Measurements from ENCODE around the gene CPT2. TPM values are rescaled to one million over a fixed set of nuclear protein-coding genes. Genes with fewer than 3 reads are reported as not detected.
A peak's percentile ranks its signal among the peaks of the same experiment; 100 is the strongest.

CPT2 gene
- total RNA-seq, 4 donors from 2014 or later: 20.0 to 37.3 (median 27.1) TPM

GRCh38 chr1:53210954-53211353 is 14.3 kb downstream of the CPT2 start:
- intact Hi-C loops (cut with DNase I): no loop called here
- Histone ChIP-seq H3K27ac (no peak overlapping the region), H3K36me3 (peaks cover 27 to 100% (median 34%) of the 10 kb centered on the region in 3 donors), H3K4me3 (no peak overlapping the region), H3K27me3 (no peaks in the 10 kb centered on the region), H3K4me1 (peaks cover 0 to 5% (median 3%) of the 10 kb centered on the region in 3 donors), H3K9me3 (peaks cover 0 to 5% (median 0%) of the 10 kb centered on the region in 3 donors)
- 100% methylated on average over 5 of the region's 11 CpGs; no CpG with 5 or more reads in 1 of the 2 donors for WGBS, 2 donors
- TF ChIP-seq, protein P1, sequence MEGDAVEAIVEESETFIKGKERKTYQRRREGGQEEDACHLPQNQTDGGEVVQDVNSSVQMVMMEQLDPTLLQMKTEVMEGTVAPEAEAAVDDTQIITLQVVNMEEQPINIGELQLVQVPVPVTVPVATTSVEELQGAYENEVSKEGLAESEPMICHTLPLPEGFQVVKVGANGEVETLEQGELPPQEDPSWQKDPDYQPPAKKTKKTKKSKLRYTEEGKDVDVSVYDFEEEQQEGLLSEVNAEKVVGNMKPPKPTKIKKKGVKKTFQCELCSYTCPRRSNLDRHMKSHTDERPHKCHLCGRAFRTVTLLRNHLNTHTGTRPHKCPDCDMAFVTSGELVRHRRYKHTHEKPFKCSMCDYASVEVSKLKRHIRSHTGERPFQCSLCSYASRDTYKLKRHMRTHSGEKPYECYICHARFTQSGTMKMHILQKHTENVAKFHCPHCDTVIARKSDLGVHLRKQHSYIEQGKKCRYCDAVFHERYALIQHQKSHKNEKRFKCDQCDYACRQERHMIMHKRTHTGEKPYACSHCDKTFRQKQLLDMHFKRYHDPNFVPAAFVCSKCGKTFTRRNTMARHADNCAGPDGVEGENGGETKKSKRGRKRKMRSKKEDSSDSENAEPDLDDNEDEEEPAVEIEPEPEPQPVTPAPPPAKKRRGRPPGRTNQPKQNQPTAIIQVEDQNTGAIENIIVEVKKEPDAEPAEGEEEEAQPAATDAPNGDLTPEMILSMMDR (IDR thresholded peaks at IDR 0.05): no peak
- no peak for TF ChIP-seq POLR2A (IDR thresholded peaks at IDR 0.05)
- no peak for DNase-seq

GRCh38 chr1:53214376-53214940 is 17.8 kb downstream of the CPT2 start:
- 76 to 90% methylated on average over 5 of the region's 5 CpGs for WGBS, 2 donors
- Histone ChIP-seq H3K9me3 (no peaks in the 10 kb centered on the region), H3K4me3 (no peak overlapping the region), H3K27ac (no peak overlapping the region), H3K4me1 (peaks cover 0 to 6% (median 6%) of the 10 kb centered on the region in 3 donors), H3K36me3 (peaks cover 21 to 93% (median 22%) of the 10 kb centered on the region in 3 donors), H3K27me3 (no peaks in the 10 kb centered on the region)
- no peak for DNase-seq
- intact Hi-C loops (cut with DNase I): no loop called here
- TF ChIP-seq POLR2A (IDR thresholded peaks at IDR 0.05): no peak
- TF ChIP-seq, protein P1 (IDR thresholded peaks at IDR 0.05): no peak

GRCh38 chr1:53218201-53218600 is 21.6 kb downstream of the CPT2 start:
- H3K36me3 ChIP-seq: peaks cover 2 to 56% (median 13%) of the 10 kb centered on the region in 3 donors
- no peak for DNase-seq
- 90 to 95% methylated on average over 3 to 6 of the region's 7 CpGs for WGBS, 2 donors

DNA sequence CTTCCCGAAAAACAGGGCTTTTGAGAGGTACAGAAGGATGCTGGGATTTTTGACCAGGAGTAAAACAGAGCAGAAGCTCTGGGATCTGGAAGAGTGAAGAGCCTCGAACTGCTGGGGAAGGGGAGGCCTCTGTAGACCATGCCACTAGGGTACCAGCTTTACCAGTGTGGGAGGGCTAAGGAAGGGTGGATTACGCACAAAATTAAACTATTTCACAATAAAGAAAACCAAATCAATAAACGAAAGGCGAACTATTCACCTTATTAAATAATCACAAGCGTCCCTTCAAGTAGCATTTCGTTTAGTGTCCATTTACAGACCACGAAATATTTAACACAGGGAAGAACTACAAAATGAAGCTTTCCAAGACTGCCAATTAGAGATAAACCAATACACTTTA is 23.1 kb downstream of the CPT2 start:
- H3K4me3 ChIP-seq: peak overlapping the region; percentile 81 to 85 (median 83)
- H3K27me3 ChIP-seq: no peaks in the 10 kb centered on the region
- 7 to 20% methylated on average over 7 of the region's 8 CpGs for WGBS, 2 donors
- H3K4me1 ChIP-seq: peaks cover 8 to 22% (median 14%) of the 10 kb centered on the region in 3 donors
- H3K36me3 ChIP-seq: peaks cover 0 to 40% (median 0%) of the 10 kb centered on the region in 3 donors
- peak overlapping the region; percentile 96 to 99 (median 97) for H3K27ac ChIP-seq
- DNase-seq: no peak
- TF ChIP-seq, protein P1 (IDR thresholded peaks at IDR 0.05): no peak
- TF ChIP-seq POLR2A (IDR thresholded peaks at IDR 0.05): no peak
- intact Hi-C loops (cut with DNase I): no loop called here
- no peaks in the 10 kb centered on the region for H3K9me3 ChIP-seq

More at GRCh38 chr1:53218201-53218600, 21.6 kb downstream of the CPT2 start:
- no peaks in the 10 kb centered on the region for H3K27me3 ChIP-seq
- peaks cover 8 to 22% (median 14%) of the 10 kb centered on the region in 3 donors for H3K4me1 ChIP-seq
- H3K4me3 ChIP-seq: no peak overlapping the region
- intact Hi-C loops (cut with DNase I): no loop called here
- H3K9me3 ChIP-seq: no peaks in the 10 kb centered on the region
- TF ChIP-seq, protein P1 (IDR thresholded peaks at IDR 0.05): no peak
- TF ChIP-seq POLR2A (IDR thresholded peaks at IDR 0.05): no peak
- no peak overlapping the region for H3K27ac ChIP-seq

GRCh38 chr1:53220171-53220961 is 23.7 kb downstream of the CPT2 start, which contains the start of gene CZIB:
CZIB (minus strand) TSS chr1:53220634; CDS start chr1:53220575, 59 bp downstream.
- Histone ChIP-seq H3K9me3 (no peaks in the 10 kb centered on the region), H3K27ac (peak within 1 kb of the TSS; percentile 96 to 99 (median 97)), H3K4me1 (peaks cover 8 to 22% (median 14%) of the 10 kb centered on the region in 3 donors), H3K4me3 (peak within 1 kb of the TSS; percentile 81 to 85 (median 83)), H3K36me3 (peaks cover 0 to 34% (median 0%) of the 10 kb centered on the region in 3 donors), H3K27me3 (no peaks in the 10 kb centered on the region)
- peak in 3 of 4 donors; percentile 36 to 95 (median 78) for TF ChIP-seq POLR2A (IDR thresholded peaks at IDR 0.05)
- TF ChIP-seq, protein P1 (IDR thresholded peaks at IDR 0.05): peak in 1 of 6 experiments; percentile 15
- 0% methylated on average over 8 to 24 of the region's 61 CpGs for WGBS, 2 donors
- peak; percentile 73 for DNase-seq
- intact Hi-C loops (cut with DNase I): no loop called here

Data from esophagus squamous epithelium (tissue), 5 donors.